Stimulated activated CD8-positive, alpha-beta memory T cell treated with anti-CD3 and anti-CD28 coated beads, Interleukin-4, amount 100 ng/mL, for 4 hours (primary cell): ENCODE data around the gene PALM.

Experiments used
- DNase-seq, 2 donors: peaks; one replicate each; pipeline ENCODE4 v3.0.0-alpha.2; 2020; ENCODE audit warnings: low read depth in 2 of 2, low spot score in 1 of 2

PALM gene

DNA sequence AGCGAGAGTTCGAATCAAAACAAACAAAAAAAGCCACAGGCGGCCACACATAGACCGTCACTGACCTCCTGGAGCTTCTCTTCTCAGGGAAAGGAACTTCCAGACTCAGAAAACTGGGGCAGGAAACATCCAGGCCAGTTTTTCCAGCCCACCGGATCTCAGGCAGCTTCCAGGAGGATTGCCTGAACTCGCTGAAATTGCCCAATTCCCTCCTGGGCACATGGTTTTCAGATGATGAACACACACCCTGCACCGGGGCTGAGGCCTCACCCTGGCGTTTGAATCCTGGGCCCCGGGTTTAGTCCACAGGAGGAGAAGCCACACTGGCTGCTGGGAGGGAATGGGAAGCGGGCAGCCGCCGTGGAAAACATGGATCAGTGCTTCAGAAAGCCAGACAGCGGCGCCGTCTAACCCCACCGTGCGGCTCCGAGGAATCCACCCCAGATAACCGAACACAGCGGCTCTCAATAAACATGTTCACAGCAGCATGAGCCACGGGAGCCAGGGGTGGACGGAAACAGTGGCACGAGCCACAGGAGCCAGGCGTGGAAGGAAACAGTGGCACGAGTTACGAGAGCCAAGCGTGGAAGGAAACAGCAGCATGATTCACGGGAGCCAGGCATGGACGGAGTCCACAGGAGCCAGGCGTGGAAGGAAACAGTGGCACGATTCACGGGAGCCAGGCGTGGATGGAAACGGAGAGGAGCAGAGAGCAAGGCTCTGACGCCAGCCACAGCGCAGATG lies 70.3 kb downstream of the PALM start:
- DNase-seq, result no peak

DNA sequence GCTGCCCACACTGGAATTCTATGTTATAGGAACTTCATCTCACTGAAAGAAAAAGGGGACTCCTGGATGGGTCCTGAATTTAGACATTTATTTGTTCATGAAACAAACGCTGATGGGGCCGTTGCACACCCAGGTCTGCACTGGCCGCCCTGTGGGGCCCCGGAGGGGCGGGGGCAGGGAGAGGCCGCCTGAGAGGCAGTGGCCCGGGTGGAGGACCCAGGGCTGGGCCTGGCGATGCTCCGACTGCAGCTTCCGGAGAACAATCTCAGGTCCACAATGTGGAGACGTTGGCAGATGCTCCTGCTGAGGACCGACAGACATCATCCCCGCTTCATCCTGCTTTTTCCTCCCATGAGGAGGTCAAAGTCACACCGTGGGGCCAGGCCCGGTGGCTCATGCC lies 72.2 kb downstream of the PALM start:
- no peak for DNase-seq

DNA sequence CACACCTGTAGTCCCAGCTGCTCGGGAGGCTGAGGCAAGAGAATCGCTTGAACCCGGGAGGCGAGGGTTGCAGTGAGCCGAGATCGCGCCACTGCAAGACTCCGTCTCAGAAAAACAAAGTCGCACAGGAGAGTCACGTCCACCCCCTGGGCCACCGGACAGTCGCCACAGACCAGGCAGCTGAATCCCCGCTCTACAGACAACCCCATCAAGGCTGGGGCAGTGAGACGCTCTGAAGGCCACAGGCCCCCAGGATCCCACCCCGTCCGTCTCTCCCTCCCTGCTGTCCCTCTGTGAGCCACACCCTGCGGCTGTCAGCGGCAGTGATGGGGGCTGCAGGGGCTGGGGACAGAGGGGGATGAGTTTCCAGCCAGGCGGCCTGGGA lies 73.1 kb downstream of the PALM start:
- DNase-seq, result no peak

DNA sequence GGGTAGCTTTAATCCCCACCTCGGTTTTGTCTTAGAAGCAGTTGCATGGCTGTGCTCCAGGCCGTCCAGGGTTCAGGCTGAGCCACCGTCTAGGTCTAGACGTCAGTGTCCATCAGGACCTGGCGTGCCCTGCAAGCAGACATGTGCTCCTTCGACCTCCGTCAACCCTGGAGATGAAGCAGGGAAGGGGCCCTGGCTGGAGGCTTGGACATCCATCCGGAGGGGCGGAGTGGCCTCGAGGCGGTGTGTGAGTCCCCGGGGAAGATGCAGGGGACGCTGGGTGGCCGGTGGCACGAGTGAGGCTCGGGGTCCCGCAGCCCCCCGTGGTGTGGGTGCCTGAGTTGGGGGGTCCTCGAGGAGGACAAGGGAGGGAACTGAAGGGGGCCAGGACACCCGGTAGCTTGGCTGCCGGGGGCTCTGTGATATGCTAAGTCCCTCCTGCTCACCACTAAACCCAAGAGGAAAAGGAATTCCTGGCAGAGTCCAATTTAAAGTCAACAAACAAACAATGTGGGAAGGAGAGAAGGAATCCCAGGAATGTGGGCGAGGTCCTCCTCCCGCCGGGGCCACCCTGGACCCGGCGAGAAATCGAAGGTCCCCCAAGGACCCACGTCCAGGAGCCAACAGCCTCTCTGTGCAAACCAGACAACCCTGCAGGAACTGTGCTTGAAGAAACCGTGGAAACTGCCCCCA lies 73.6 kb downstream of the PALM start:
- no peak for DNase-seq

DNA sequence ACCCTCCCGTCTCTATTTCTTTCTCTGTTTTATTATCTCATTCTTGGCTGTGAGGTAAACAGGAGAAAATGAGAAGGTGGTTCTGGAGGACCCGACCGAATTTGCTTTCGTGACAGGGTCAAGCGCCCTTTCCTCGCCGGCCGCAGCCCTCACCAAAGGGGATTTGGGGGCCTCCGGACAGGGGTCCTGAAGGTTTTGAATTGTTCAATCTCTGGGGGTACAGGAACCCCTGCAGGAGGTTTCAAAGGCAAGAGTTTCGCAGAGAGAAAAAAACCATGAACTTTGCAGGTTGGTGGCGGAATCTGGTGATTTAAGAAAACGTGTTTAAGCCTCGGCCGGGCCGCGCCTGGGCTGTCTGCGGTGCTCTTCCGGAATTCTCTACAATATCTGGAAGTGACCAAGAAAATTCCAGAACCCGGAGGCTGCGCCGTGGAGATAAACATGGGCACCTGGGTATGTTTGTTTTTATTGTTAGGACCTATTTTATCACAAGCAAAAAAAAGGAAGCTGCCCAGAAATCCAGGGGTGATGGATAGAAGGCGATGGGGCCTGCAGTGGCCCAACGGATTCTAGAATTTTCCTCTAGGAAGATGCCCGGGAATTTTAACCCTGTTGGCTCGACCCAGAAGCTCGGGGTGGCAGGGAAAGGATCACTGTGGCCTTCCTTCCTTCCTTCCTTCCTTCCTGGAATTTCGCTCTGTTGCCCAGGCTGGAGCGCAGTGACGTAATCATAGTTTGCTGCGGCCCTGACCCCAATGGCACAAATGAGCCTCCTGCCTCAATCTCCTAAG lies 74.3 kb downstream of the PALM start:
- no peak for DNase-seq

DNA sequence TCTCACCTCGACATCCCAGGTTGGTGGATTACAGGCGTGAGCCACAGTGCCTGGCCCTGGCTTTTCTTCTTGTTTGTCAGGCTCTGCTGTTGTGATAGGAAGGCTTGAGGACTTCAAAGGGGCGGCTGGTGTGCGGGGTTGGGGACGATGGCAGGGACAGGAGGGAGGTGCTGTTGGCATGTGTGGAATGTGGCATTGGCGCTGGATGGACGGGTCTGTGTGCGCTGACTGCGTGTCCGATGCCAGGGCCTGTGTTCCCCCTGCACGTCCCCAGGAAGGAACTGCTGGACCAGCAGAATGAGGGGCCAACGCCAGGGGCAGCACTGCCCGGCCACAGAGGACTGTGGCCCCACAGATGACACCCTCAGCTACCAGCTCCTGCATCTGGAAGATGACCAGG lies 75.8 kb downstream of the PALM start:
- no peak for DNase-seq

DNA sequence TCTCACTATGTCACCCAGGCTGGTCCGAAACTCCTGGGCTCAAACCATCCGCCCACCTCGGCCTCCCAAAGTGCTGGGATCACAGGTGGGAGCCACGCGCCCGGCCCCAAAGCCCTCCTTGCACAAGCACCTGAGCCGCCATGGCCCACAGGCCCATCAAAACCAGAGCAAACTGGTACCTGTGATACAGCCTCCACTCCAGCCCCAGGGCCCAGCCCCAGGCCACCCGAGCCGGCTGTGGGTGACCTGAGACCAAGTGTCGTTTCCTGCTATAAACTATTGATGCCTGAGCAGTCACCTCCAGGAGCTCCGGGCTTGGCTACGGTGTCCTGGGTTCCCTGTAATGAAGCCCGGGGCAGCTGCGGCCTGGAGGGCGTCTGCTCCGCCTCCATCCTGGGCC lies 78.8 kb downstream of the PALM start:
- DNase-seq, result no peak

DNA sequence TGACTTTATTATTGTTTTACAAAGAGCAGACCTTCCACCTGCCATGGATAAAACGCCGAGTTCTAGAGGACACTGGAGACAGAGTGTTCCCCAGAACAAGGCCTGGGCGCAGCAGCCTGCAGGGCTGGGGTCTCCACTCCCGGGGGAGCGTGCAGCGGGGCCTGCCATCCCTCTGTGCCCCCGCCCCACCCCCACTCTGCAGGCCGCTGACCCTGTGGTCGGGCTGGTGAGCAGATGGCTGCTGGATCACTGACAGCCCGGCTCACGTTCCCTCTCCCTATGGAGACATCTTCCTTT lies 79.9 kb downstream of the PALM start:
- DNase-seq, result no peak

DNA sequence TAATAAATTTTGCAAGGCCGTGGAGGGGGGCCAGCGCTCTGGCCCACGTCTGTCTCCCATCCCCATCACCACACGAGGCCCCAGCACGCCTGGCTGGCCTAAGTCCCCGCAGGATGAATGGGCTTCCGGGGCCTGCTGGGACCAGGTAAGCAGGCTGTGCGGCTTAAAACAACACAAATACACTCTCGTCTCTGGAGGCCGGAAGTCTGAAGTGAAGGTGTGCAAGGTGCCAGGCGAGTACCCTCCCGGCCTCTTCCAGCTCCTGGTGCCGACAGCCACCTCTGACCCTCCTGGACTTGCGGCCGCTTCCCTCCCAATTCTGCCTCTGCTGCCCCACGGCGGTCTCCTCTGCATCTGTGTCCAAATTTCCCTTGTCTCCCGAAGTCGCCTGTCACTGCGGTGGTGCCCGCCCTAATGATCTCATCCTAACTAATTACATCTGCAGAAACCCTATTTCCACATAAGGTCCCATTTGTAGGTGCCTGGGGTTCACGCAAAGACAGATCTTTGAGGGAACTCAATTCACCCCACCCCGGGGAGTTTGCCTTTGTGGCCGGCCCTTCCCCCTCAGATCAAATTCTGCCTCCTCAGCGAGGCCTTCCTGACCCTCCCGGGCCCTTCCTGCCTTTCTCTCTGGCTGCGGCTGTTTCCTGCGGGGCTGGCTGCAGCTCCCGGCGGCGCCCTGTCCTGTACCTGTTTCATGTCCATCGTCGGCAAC lies 80.4 kb downstream of the PALM start:
- DNase-seq, result no peak

DNA sequence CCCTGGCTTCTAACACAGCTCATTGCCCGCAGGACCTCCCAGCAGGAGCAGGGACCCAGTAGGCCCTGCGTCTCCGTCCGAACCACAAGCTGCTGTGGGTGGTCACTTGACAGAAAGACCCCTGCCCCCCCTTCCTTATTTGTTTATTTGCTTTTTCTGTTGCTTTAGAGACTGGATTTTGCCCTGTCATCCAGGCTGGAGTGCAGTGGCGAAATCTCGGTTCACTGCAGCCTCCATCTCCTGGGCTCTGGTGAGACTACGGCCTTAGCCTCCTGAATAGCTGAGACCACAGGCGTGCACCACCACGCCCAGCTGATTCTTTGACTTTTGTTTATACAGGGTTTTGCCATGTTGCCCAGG lies 80.9 kb downstream of the PALM start:
- no peak for DNase-seq

DNA sequence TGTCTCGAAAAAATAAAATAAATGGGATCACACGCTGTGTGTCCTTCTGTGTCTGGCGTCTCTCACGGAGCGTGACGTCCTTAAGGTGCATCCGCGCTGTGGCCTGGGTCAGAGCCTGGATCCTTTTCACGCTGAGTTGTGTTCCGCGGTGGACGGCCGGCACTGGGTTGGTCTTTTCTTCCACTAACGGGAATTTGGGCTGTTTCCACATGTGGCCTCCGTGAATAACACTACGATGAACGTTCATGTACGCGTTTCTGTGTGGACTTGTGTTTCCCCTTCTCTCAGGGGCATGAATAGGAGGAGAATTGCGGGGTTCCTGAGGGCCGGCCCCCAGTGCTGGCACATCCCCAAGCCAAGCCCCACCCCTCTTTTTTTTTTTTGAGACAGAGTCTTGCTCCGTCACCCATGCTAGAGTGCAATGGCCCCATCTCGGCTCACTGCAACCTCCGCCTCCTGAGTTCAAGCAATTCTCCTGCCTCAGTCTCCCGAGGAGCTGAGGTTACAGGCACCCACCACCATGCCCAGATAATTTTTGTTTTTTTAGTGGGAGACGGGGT lies 82.4 kb downstream of the PALM start:
- no peak for DNase-seq

DNA sequence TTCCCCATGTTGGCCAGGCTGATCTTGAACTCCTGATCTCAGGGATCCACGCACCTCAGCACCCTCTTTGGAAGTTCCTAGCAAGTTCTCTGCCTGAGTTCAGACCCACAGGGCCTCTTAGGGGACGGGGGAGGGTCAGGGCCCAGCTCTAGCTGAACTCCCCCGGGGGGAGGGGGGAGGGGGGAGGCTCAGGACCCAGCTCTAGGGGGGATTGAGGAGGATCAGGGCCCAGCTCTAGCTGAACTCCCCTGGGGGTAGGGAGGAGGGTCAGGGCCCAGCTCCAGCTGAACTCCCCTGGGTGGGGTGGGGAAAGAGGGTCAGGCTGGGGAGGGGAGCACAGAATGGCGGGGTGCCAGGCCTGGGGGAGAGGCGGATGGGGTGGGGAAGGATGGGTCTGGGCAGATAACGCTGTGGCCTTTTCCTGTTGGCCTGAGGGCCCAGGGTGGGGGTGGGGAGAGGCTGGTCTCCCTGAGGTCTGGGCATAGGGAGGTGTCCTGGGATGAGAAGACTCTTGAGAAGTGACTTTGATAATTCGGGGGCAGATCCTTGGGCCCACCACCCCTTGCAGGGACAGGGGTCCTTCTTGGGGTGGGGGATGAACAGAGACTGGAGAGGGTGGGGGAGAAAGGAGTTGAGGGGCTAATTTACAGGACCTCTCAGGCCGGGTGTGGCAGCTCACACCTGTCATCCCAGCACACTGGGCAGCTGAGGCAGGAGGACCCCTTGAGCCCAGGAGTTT lies 83.0 kb downstream of the PALM start:
- no peak for DNase-seq

DNA sequence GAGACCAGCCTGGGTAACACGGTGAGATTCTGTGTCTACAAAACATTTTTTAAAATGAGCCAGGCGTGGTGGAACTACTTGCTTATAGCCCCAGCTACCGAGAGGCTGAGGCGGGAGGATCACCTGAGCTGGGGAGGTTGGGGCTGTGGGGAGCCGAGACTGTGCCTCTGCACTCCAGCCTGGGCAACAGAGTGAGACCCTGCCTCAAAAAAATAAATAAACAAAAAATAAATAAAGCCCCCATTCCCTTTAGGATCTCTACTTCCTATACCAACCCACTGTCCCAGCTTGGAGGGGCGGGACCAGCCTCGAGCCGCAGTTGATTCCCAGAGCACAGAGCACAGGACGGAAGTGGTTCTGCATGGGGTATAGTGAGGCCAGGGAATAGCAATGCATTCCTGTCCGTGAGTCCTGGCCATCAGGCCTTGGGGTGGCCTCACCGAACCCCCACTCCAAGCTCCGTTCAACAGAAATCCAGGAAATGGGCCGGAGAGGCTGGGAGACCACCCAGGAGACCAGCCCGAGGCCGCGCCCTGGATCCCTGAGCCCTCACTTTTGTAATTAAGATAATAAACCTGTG lies 83.7 kb downstream of the PALM start:
- no peak for DNase-seq

DNA sequence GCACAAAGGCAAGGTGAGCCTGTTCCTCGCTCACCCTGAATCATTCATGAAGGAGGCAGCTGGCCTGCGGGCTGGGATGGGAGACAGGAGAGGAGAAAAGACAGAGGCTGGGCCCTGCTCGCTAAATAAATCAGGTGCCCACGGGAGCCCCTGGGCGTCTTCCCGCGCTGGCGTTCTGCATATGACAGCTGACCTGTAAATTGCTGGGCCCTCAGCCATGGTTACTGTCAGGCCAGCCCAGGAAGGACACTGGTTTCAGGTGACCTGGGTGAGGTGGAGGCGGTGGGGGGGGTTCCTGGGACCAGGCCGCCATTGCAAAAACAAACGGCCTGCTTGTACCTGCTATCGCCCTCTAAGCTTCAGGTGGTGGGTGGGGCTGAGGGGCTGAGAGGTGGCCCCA lies 85.1 kb downstream of the PALM start:
- DNase-seq, result no peak

DNA sequence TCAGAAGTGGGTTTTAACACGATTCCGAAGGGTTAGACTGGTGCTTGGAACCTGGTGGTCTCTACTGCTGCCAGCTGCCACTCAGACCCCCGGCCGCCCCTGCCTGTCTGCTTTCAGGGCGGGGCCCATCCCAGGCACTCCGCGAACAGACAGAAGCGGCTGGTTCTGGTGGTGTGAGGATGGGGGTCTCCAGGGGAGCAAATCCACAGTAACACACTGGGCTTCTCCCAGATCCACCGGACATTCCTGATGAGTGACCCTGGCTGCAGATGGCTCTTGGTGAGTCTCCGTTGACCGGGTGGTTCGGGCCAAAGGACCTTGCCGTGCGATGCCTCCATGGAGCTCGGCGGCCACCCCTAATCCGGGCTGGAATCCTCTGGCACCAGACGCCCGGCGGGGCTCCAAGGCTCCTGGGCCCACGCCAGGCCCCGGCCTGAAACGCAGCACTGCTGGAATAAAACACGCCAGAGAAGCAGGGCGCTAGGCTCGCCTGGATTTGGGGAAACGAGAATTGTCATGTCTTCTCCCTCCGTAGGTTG lies 86.4 kb downstream of the PALM start:
- DNase-seq, result no peak

DNA sequence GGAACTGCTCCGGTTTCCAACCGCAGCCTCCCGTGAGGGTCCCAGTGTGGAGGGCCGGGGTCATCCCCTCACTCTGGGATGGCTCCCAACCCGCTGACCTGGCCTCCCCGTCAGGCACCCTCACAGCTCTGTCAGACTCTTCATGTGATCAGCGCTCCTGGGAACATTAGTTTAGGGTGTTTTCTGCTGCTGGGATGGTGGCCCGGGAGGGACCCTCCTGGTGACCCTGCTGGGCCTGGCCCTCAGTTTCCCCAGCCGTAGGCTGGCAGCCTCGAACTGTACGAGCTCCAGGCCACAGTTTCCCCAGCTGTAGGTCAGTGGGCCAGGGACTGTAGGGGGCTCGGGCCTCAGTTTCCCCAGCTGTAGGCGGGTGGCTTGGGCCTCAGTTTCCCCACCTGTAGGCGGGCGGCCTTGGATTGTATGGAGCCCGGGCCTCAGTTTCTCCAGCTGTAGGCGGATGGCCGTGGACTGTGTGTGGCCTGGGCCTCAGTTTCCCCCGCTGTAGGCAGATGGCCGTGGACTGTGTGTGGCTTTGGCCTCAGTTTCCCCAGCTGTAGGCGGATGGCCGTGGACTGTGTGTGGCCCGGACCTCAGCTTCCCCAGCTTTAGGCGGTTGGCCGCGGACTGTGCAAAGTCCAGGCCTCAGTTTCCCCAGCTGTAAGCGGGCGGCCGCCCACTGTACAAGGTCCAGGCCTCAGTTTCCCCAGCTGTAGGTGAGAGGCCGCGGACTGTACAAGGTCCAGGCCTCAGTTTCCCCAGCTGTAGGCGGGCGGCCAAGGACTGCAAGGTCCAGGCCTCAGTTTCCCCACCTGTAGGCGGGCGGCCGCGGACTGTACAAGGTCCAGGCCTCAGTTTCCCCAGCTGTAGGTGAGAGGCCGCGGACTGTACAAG lies 87.2 kb downstream of the PALM start:
- no peak for DNase-seq

DNA sequence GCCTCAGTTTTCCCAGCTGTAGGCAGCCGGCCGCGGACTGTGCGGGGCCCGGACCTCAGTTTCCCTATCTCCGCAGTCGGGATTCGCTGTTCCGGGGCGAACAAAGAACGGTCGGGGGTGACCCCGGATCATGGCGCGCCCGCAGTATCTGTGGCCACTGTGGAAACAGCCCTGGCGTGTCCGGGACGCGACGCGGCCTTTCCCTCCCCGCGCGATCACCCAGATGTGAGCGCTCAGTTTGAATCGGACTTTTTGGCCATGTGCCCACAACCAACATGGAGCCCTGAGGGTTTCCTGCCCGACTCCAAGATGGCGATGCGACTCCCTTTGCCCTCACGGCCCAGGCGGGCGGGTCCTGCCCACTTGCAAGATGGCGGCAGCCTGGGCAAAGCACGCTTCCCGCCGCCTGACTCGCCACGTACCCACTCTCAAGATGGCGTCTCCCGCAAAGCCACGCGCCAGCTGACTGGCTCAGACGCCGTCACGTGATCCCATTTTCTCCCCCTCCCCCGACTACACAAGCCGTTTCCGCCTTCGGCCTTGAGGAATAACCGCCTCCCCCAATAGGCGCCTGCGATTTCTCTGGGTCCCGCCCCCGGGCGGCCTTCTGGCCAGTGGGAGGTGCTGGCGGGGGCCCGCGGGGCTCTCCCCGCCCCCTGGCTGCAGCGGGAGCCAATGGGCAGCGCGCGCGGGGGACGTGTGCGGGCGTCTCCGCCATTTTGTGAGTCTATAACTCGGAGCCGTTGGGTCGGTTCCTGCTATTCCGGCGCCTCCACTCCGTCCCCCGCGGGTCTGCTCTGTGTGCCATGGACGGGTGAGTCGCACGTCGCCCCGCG lies 88.2 kb downstream of the PALM start, which contains the start of gene PTBP1:
Gene PTBP1 (plus strand): TSS at position 761 of the 836 bp plus-strand sequence. CDS start 46 bp downstream, at position 807.
- peak; percentile 98 to 100 for DNase-seq
